Heart left ventricle (tissue), 16 donors: ENCODE results near the gene SURF4. TPM values are rescaled to one million over a fixed set of nuclear protein-coding genes. Genes with fewer than 3 reads are reported as not detected.

Experiments used
- ATAC-seq, 4 donors: fragments of 200-7000 bp; cut with Tn5 transposase; one replicate each; pipeline ENCODE4 v1.9.1; 2020 to 2022; ENCODE audit warnings: moderate library complexity in 4 of 4, mild to moderate bottlenecking in 3 of 4, moderate number of reproducible peaks in 1 of 4
- DNase-seq, 5 donors: peaks; one replicate each; pipeline ENCODE4 v3.0.0-alpha.2; 2020
- H3K27ac ChIP-seq, 12 donors: fragments of 200-600 bp; sonication (generic) in 4 of 12; one replicate each; pipeline versions ENCODE4 v1.5.0 to v1.8.0; 2016 to 2022; ENCODE audit warnings: mild to moderate bottlenecking in 2 of 12
- H3K27me3 ChIP-seq, 9 donors: fragments of 200-600 bp; sonication (generic) in 2 of 9; one replicate each; pipeline versions ENCODE4 v1.5.1 to v1.8.0; 2016 to 2022; ENCODE audit warnings: mild to moderate bottlenecking in 3 of 9
- H3K36me3 ChIP-seq, 9 donors: fragments of 200-600 bp; sonication (generic) in 2 of 9; one replicate each; pipeline versions ENCODE4 v1.5.0 to v1.8.0; 2018 to 2022; ENCODE audit warnings: mild to moderate bottlenecking in 2 of 9
- H3K4me1 ChIP-seq, 12 donors: fragments of 200-600 bp; sonication (generic) in 4 of 12; one replicate each; pipeline versions ENCODE4 v1.5.0 to v1.8.0; 2016 to 2022; ENCODE audit warnings: mild to moderate bottlenecking in 3 of 12
- H3K4me3 ChIP-seq, 12 donors: fragments of 200-600 bp; sonication (generic) in 4 of 12; one replicate each; pipeline versions ENCODE4 v1.5.0 to v1.8.0; 2017 to 2022; ENCODE audit warnings: mild to moderate bottlenecking in 9 of 12, moderate library complexity in 4 of 12
- H3K9me3 ChIP-seq, 12 donors: fragments of 200-600 bp; sonication (generic) in 4 of 12; one replicate each; pipeline versions ENCODE4 v1.5.0 to v1.8.0; 2016 to 2022; ENCODE audit warnings: mild to moderate bottlenecking in 1 of 12
- CTCF ChIP-seq, 12 donors: fragments of 200-600 bp; sonication (generic) in 4 of 12; IDR thresholded peaks; one replicate each; pipeline versions ENCODE4 v1.5.0 to v1.8.0; 2018 to 2022; ENCODE audit warnings: antibody characterized with exemption in 12 of 12, mild to moderate bottlenecking in 5 of 12
- POLR2A ChIP-seq, 2 donors: fragments of 450-650 bp; IDR thresholded peaks; one replicate each; pipeline ENCODE4 v1.6.1; 2017; ENCODE audit warnings: antibody characterized with exemption in 2 of 2, mild to moderate bottlenecking in 2 of 2, moderate library complexity in 2 of 2
- WGBS, 4 donors: extraction: QIAGEN DNeasy Blood & Tissue Kit in 2 of 4; methylation state at CpG; one replicate each; pipeline versions ENCODE4 v1.1.5 to v1.1.7; 2013 to 2018; 5-methylcytosine and 5-hydroxymethylcytosine counted together
- intact Hi-C, 10 donors: fragments of 100-400 bp; cut with DNase I; formaldehyde crosslinking; loops; one replicate each; pipeline versions ENCODE4 v1.11.1 to v1.14.2; 2022
- polyA plus RNA-seq, 2 donors: library from polyadenylated mRNA; stranded (reverse); fragments of 200-250 nt; gene quantifications; one replicate each; pipeline ENCODE4 v1.2.3, GENCODE V29; 2013
- total RNA-seq, 9 donors: library from RNA; depleted of rRNA in 2 of 9; stranded (reverse); fragments of >200 nt in 2 of 9; fragmentation: NEBNext Ultra II Directional in 3 of 9; extraction: Animal tissue kit (Norgen Biotek cat#: 25700) in 3 of 9; gene quantifications; one replicate each; pipeline versions ENCODE4 v1.1.0 to v1.2.4, GENCODE V29; 2016 to 2023
- donor health status: ischemic (EF 13 %, LVEDD 7.1; RV severe dilation, severe dysfunction).
- donor health status: healthy with polysubstance abuse.
- donor health status: DM: no; HTN: yes; CAD: no.
- donor health status: DM: no; HTN: no; CAD: no.
- donor health status: ischemic (EF 25% LVEDD 6.9; RV normal size, moderate dysfunction).
- donor health status: ischemic (EF 25% LVEDD 5.7; RV mildly dilated, moderate dysfunction).
- donor health status: healthy.
- donor health status: DM: yes; HTN: yes; CAD: no.
- donor health status: ischemic (EF 35%, LVEDD 5.7; RV mildly dilated, moderate dysfunction).
- donor health status: nonischemic (EF 11% LVEDD 7.7; RV severe dilation, severe dysfunction).
- donor health status: DM: yes; HTN: yes; CAD: no.
- donor health status: PGD.
- donor health status: ischemic (EF 29% LVEDD 5.4; RV normal size, mild dysfunction).
- donor health status: nonischemic (EF 23%, LVEDD 6.1; RV moderate dilation, normal function).

SURF4 gene
- total and polyA plus RNA-seq, 11 donors, result 31.2 to 185 (median 77.8) TPM

- TF ChIP-seq CTCF (IDR thresholded peaks at IDR 0.05), result peak in 1 of 12 donors; percentile 10
- peak in 1 of 2 donors; percentile 52 for TF ChIP-seq POLR2A (IDR thresholded peaks at IDR 0.05)
- Histone ChIP-seq H3K4me1 (peaks cover 6 to 31% (median 19%) of the 10 kb centered on the region in 12 donors), H3K36me3 (peaks cover 0 to 34% (median 26%) of the 10 kb centered on the region in 9 donors), H3K9me3 (no peaks in the 10 kb centered on the region), H3K4me3 (peak within 1 kb of the TSS; percentile 68 to 97 (median 84)), H3K27ac (peak within 1 kb of the TSS; percentile 29 to 92 (median 84)), H3K27me3 (no peaks in the 10 kb centered on the region)
- peak; percentile 88 to 98 (median 96) for ATAC-seq
- 0 to 1% (median 1%) methylated on average over 69 to 75 of the region's 75 CpGs for WGBS, 4 donors
- intact Hi-C loops, result loop anchor here in 3 of 10 donors (2.0 to 10.0 kb wide), 3 partner anchors 40 to 47 kb away; partner anchors contain the start of genes STKLD1 (in 1 of the 3) and SURF4 (in 1 of the 3)
- peak; percentile 83 to 90 (median 86) for DNase-seq
These were observed 41.9 kb upstream of the SURF4 start, which contains the start of gene REXO4 for GRCh38 chr9:133417541-133418461. TSS of gene REXO4 (minus strand) at chr9:133418010. CDS start at chr9:133417844, 166 bp downstream.

- no peaks in the 10 kb centered on the region for H3K9me3 ChIP-seq
- peaks cover 0 to 60% (median 51%) of the 10 kb centered on the region in 9 donors for H3K36me3 ChIP-seq
- no peaks in the 10 kb centered on the region for H3K27me3 ChIP-seq
- 58 to 74% (median 66%) methylated on average over 1 of the region's 1 CpG for WGBS, 4 donors
- no peak for DNase-seq
- TF ChIP-seq POLR2A (IDR thresholded peaks at IDR 0.05) (no peak), CTCF (IDR thresholded peaks at IDR 0.05) (no peak)
- no peak overlapping the region for H3K4me3 ChIP-seq
- H3K4me1 ChIP-seq, result peaks cover 6 to 31% (median 19%) of the 10 kb centered on the region in 12 donors
- intact Hi-C loops, result loop anchor here in 2 of 10 donors (5.0 to 10.0 kb wide), 2 partner anchors 38 to 50 kb away; partner anchors contain the start of genes STKLD1 (in 1 of the 2) and SURF4 (in 1 of the 2)
- ATAC-seq, result no peak
- H3K27ac ChIP-seq, result no peak overlapping the region
These were observed 39.3 kb upstream of the SURF4 start for GRCh38 chr9:133415170-133415569.

- no peak for DNase-seq
- no peak for ATAC-seq
- Histone ChIP-seq H3K27me3 (no peaks in the 10 kb centered on the region), H3K36me3 (peaks cover 0 to 86% (median 68%) of the 10 kb centered on the region in 9 donors), H3K4me3 (no peak overlapping the region), H3K27ac (no peak overlapping the region), H3K4me1 (peaks cover 0 to 17% (median 0%) of the 10 kb centered on the region in 12 donors), H3K9me3 (no peaks in the 10 kb centered on the region)
- intact Hi-C loops, result loop anchor here in 6 of 10 donors (2.0 to 10.0 kb wide), 5 partner anchors 79 to 319 kb away; no protein-coding TSS in a partner anchor
- TF ChIP-seq POLR2A (IDR thresholded peaks at IDR 0.05) (no peak), CTCF (IDR thresholded peaks at IDR 0.05) (no peak)
- WGBS, 4 donors, result 63 to 77% (median 73%) methylated on average over 1 of the region's 1 CpG
These were observed 32.2 kb upstream of the SURF4 start for GRCh38 chr9:133408042-133408441.
